Activated T-helper 9 cell treated with anti-CD3 and anti-CD28 coated beads, Interleukin-2, amount 50 U/mL, for 16 hours (primary cell): ENCODE results near the gene CCDC82.

ENCODE experiments used
- DNase-seq: peaks from one replicate; pipeline ENCODE4 v3.0.0-alpha.2; 2020; ENCODE audit warnings: low read depth

Gene CCDC82

DNA sequence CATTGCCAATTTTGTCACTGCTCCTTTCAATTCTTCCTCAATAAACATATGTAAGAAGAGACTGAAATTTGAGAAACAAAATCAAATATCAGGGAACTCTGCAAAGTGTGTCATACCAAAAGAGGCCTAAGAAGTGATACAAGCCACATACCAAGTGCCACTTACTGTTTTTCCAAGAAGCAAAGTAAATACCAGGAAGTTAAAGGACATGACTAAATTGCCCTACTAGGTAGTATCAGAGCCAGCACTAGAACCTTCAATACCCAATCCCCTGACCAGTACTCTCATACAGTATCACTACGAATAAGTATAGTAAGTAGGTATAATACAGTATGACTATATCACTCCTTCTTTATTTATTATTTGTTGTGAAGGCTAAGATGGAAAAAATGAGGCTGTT lies 60.3 kb downstream of the CCDC82 start:
- DNase-seq: no peak

DNA sequence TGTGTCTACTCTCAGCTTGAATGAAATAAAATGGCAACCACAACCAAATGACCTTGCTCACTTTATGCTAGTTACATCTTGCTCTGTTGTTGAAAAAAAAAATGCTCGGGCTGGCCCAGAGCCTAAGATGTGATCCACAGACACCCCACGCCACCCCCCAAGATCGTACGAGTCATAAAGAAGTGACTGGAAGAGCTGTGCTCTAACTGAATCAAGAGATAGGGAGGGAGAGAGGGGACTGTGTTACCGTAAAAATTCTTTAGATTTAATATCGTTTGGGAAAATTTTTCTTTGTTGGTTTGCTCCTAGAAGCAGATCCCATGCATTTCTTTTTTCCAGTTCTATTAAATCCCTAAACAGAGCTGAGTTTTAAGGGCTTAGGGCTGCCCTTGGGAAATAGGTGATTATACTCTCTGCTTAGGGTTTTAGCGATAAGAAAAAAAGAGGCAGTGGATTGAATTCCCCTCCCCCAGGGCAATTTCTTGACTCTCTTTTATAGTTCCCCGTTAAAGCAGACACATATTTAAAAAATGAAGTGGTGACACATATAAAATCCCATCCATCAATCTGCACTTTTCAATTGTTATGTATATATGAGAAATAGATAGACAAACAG lies 61.2 kb downstream of the CCDC82 start:
- no peak for DNase-seq

DNA sequence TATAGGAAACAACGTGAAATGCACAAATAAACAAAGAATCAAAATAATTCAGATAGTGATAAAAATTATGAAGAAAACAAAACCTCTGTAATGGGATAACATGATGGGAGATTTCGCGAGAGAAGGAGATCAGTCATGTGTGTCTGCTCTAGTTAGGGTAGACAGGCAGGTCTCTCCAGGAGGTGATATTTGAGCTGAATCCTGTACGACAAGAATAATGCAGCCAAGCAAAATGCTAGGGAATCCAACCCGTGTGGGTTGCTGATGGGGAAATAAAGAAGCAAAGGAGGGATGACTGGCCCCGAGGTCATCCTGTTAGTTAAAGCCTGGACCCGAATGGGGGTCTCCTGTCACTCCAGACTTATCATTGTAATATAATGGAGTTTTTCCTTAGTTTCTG lies 62.8 kb downstream of the CCDC82 start:
- DNase-seq: no peak

GRCh38 chr11:96324912-96325311 lies 64.8 kb downstream of the CCDC82 start:
- DNase-seq: no peak

GRCh38 chr11:96323642-96323985 lies 66.1 kb downstream of the CCDC82 start:
- DNase-seq: no peak

DNA sequence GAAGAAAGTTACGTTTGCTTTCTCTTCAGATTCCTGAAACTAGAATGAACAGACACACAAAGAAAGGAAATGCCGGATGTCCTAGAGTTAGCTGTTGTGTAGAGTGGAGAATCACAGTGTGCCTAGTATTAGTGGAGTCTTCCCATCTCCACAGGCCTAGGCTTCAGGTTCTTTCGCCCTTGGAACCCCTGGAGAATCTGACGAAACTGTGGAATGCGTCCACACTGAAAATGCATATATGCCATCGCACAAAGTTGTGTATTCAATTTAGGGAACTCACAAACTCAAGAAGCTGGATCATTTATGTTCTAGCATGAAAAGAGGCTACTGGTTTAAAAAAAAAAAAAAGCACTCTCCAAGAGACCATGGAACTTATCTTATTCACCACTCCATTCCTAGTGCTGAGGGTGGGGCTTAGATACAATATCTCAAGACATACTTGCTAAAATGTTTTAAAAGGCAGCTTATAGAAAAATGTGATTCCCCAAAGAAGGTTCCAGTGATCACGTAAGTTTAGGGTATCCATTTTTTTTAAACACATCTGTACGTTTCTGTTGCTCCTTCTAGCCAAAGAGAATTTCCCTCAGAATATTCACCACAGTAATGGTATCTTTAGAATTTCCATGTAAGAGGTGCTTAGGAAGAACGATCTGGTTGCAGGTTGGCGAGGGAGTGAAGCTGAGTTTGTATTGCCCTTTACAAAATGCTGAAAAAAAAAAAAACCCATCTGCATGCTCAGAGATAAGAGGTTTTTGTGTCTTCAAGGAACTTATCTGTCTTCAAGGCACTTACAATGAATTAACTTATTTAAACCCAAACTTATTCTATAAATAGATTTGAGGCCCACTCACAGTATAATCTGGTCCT lies 66.7 kb downstream of the CCDC82 start:
- DNase-seq: no peak

DNA sequence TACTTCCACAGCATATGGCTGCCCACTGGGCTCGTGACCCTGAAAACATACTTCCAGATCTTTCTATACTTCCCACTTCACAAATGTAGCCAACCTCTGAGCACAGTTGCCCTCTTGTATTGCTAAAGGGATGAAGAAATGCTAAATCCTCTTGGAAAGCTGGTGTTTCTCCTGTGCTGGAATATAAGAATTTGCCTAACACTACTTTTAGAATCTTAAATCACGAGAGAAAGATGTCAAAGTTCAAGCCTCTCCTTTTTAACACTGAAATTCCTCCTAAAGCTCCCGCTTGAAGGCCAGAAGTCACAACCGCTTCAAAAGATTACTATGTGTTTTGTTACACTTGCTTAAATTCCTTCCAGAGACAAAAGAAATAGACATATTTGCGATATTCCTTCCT lies 68.6 kb downstream of the CCDC82 start:
- no peak for DNase-seq

- DNase-seq: no peak
These were observed 69.6 kb downstream of the CCDC82 start for GRCh38 chr11:96319898-96320656.

GRCh38 chr11:96318850-96319249 lies 70.9 kb downstream of the CCDC82 start:
- DNase-seq: no peak

- no peak for DNase-seq
These were observed 71.3 kb downstream of the CCDC82 start for GRCh38 chr11:96318399-96318798.

DNA sequence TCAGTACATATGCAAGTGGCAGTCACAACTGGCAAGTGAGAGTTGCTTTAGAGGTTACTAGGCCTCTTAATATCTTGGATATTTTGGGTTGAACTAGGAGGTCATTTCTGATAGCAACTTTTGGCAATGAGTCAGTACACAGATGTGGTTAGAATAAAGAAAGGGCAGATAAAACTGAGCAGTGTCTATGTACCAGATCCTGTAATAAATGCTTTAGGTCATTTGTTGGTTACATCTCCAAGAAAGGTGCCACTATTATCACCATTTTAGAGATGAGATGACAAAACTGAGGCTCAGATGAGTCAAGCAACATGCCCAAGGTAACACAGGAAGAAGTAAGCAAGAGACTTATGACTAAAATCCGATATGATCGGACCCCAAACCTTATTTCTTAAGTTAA lies 71.7 kb downstream of the CCDC82 start:
- DNase-seq: no peak

DNA sequence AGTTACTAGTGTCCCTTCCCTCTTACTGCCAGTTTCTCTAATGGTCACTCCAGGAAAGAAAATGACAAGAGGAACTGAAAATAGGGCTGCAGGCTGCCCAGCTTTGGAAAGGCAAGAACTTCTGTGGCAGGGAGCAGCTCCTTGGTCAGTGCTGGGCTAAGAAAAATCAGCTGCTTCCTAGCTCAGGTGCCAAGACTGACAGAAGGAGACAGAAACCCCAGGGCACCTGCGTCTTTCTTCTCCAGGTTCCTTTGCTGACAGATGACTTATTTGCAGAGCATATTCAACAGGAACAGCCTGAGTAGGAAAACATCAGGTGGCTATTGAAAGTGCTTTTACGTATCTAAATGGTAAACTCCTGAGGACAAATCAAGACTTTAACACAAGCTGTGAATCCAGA lies 72.1 kb downstream of the CCDC82 start:
- no peak for DNase-seq

DNA sequence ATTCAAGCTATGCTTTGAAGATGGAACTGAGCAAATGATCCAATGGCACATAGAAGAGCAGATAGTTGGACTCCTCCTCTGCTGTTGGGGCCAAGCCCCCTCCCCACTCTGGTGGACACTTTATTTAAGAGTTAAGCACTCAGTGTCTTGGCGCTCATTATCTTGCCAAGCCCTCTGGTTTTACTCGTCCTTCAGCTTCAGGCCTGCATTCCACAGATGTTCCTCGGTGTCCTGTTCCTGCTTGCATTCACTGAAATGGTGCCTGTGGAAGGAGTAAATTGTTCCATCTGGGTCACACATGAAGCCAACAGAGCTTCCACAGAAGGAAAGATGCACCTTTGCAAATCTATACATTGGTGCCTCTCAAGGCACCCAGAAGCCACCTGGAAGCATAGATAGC lies 72.8 kb downstream of the CCDC82 start:
- no peak for DNase-seq

DNA sequence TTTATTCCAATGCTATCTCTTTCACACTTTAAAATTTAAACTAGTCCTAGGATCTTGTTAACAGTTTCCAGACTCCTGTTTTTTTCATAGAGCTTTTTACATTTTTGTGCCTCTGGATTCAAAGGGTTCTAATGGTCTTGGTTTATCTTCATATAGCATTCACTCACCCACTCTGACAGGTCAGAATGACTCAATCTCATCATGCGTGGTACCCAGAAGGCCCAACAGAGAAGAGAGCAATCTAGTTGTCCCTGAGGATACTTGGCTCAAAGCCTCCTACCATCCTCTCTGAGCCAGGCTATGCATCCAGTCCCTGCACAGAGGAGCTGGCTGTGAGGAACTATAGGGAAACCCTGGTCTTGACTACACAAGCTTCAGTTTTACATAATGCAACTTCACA lies 74.2 kb downstream of the CCDC82 start:
- DNase-seq: no peak

GRCh38 chr11:96314326-96315020 lies 75.2 kb downstream of the CCDC82 start:
- DNase-seq: no peak

DNA sequence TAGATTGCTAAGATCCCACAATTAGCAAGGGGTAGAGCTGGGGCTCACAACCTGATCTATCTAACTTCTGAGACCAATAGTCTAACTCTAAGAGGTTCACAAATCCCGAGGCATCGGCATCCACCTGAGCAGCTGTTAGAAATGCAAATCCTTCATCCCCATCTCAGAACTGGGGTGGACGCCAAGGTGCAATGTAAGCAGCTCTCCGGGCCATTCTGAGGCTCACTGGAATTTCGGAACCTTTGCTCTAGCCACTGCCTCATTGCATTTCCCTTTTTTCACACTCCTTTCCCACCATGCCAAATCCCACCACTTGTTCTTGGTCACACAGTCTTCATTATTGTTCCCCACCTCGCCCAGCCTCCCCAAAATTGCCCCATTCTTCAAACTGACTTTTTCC lies 76.5 kb downstream of the CCDC82 start:
- DNase-seq: no peak

DNA sequence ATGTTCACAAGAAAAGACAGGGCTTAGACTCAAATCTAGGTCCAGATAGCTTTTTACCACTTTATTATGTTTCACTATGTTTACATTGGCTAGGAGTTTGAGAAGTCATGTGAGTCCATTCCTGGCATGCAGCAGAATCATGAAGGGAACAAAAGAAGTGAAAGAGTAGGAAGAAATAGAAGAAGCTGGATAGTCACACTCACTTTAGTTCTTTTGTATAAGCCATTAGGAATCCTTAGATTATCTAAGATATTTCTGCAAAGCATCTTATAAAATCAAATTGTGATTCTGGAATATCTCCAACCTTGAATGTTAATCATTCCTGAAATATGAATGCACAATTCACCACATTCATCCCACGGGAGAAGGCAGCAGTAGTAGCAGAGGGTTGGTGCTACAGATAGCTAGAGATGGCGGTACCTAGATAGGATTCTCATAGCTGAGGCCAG lies 78.6 kb downstream of the CCDC82 start:
- DNase-seq: no peak

- DNase-seq: no peak
These were observed 79.5 kb downstream of the CCDC82 start for GRCh38 chr11:96310236-96310635.

DNA sequence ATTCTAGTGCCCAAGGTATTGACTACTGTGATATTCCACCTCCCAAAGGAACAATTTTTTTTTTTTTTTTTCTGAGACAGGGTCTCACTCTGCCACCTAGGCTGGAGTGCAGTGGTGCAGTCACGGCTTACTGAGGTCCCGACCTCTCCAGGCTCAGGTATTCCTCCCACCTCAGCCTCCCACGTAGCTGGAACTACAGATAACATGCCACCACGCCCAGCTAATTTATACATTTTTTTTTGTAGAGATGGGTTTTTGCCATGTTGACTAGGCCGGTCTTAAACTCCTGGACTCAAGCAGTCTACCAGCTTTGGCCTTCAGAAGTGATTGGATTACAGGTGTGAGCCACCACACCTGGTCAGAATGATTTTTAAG lies 80.1 kb downstream of the CCDC82 start:
- DNase-seq: no peak

DNA sequence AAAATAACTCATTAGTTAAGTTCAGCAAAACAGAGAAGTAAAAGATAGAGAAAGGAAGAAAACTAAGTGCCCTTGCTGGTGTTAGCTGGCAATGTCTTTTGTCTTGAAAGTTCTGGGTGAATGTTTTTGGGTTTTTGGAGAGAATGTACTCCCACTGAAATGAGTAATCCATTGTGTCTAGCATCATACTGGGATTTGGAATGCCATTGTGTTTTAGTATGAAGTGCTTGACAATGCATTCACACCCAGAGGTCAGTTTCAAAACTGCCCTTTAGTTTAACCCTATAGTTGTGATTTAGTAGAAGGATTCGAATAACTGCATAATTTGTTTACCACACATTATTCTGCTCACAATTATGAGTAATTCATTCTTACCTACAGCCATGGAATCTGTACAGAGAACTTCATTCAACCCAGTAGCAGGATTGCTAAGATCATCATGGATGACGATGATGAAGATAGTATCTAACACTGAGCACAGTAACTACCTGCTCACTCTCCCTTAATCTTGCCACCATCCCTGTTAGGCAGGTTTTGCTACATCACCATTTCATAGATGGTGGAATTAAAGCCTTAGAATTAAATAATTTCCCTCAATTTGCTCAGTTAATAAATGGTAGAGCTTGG lies 80.6 kb downstream of the CCDC82 start:
- DNase-seq: no peak

DNA sequence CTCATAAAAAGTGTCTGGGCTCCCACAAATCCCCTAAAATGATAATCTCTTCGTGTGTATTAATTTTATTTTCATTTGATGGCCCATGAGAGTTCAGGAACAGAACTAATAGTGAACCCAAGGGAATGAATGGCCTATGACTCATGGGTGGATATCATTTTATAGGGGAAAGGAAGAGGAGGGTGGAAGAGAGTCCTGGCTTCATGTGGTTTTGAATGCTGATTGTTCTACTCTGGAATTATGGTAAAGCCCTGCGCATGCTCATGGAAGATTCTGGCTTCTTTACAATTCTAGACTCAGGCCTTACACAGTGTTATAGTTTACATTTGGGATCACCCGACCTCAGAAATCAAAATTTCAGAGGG lies 82.0 kb downstream of the CCDC82 start:
- no peak for DNase-seq
